DMS 273 (cell line): ENCODE measurements around the gene IPO9.
"Not testable (repeated sequence)": the region's sequence is repeated elsewhere in the genome, so short reads cannot be mapped to it uniquely, and the experiment has no call there.

ENCODE experiments used
- DNase-seq: peaks from one replicate; lab custom pipeline; 2025; ENCODE audit not compliant: unreplicated experiment; lab: John Stamatoyannopoulos, UW

IPO9 gene

DNA sequence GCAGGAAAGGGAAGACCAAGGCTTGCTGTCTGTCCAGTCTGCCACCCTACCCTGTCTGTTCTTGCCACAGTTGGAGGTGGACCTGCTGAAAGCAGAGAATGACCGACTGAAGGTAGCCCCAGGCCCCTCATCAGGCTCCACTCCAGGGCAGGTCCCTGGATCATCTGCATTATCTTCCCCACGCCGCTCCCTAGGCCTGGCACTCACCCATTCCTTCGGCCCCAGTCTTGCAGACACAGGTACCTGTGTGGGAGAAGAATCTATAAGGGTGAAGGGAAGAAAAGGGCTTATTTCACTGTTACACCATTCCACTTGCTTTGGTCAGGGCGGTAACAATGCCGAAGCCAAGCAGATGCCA, 20.3 kb upstream of the IPO9 start:
- DNase-seq: no peak

DNA sequence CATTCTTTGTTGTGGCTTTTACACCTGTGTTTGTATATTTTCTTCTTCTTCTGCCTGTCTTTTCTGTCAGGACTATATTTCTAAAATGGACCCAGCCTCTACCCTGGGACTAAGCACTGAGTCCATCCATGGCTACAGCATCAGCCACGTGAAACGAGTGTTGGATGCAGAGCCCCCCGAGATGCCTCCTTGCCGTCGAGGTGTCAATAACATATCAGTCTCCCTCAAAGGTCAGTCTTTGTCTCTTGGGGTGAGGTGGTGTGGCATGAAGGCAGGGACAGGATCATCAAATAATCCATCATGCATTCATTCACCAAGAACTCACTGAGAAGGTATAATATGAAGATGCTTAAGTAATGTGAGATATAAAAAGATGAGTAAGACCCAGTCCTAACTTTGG, 19.1 kb upstream of the IPO9 start:
- DNase-seq: no peak

DNA sequence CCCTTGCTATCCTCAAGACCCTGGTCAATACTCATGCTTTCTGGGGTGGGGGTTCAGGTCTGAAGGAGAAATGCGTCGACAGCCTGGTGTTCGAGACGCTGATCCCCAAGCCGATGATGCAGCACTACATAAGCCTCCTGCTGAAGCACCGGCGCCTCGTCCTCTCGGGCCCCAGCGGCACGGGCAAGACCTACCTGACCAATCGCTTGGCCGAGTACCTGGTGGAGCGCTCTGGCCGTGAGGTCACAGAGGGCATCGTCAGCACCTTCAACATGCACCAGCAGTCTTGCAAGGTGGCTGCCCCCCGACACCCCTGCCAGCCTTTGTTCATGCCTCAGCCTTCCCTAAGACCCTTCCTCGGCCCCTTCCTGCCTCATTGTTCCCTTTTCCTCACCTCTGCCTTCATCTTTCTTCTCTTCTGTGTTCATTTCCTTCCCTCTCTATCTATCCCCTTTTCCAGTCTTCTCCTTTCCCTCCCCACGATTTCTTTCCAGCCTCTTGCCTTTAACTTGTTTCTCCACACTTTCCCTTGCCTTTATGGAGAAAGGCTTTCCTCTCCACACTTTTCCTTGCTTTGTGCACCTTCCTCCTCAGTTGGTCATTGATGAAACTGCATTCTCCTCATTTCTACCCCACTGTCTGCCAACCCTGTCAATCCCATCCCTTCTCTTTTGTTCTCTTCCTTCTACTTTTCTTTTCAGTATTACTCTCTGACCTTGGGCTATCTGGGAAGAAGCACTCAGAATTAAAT, 18.3 kb upstream of the IPO9 start:
- no peak for DNase-seq

DNA sequence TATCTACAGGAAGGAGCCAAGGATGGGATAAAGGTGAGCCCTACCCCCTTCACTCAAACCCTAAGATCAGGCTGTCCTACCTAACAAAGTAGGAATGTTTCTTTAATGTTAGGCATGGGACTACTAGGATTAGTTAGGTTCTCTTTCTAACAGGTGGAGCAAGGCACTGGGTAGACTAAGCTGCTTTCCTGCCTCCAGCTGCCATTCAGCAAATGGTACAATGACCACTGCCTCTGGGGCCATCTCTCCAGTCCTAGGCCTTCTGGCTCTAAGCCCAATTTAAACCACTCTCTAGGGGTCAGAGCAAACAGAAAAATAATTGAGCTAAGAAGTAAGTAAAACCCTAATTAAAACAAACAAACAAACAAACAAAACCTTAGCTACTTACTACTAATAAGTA, 15.7 kb upstream of the IPO9 start:
- DNase-seq: no peak

DNA sequence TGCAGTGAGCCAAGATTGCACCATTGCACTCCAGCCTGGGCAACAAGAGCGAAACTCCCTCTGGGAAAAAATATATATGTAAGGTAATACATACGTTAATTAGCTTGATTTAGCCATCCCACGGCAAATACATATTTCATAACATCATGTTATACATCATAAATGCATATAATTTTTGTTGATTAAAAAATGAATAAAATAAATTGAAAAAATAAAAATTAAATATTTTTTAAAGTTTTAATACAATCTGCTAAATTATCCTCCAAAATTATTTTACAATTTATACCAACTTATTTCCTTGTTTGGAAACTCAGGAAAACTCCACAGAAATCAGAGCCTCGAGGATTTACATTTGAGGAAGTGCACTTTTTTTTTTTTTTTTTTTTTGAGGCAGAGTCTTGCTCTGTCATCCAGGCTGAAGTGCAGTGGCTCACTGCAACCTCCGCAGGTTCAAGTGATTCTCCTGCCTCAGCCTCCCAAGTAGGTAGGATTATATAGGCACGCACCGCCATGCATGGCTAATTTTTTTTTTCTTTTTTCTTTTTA, 12.6 kb upstream of the IPO9 start:
- DNase-seq: no peak

DNA sequence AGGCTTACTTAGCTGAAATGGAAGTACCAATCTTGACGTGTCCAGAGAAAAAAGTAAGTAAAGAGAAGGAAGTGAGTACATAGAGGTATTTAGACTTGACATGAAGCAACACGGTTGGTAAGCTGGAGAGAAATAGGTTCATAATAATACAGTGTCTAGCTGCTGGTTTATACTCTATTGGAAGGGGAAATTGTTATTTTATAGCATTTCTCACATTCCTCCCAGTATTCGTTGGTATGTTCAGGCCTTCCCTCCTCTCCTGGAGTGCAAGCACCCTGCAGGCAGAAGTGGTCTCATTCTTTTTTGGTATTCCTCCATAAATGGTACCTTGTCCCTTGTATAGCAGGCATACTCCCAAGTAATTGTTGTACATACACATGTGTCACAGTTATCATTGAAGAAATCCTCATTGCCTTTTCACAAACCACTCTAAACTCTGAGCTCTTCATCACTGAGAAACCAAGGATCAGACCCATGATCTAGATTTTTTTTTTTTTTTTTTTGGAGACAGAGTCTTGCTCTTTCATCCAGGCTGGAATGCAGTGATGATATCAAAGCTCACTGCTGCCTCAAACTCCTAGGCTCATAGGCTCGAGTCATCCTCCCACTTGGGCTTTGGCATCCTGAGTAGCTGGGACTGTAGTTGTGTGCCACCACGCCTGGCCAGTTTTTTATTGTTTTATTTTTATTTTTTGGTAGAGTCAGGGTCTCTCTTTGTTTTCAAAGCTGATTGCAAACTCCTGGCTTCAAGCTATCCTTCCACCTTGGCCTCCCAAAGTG, 9.8 kb upstream of the IPO9 start:
- no peak for DNase-seq

DNA sequence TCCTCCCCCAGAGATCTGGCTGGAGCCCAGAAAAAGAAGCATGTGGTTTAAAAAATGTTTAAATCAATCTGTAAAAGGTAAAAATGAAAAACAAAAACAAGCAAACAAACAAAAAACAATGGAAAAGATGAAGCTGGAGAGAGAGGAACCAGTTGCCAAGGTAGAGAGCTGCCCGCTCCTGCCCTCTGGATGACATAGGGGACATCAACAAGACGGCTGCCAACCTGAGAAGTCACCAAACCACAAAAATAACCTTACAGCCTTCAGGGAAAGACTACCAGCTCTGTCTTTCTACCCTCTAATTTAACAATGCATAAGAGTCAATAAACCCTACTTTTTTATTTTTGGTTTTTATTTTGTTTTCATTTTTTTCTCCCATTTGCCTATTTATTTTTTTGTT, 8.5 kb upstream of the IPO9 start:
- DNase-seq: no peak

DNA sequence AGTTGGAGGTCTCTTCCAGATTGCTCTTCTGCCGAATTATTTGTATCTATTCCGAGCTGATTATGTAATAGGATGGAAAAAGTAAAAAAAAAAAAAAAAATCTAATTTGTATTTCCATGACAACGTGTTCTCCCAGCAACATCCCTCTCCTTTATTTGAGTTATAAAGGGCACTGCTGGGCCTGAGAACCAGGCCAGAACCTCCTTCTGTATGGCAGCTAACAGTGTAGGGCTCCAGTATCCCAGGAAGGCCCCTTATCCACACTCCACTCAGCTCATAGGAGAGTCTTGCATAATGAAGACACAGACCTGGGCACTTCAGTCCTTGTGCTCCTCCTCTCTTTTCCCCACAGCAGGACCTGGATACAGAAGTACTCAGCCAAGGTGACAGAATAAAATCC, 3.7 kb upstream of the IPO9 start:
- no peak for DNase-seq

DNA sequence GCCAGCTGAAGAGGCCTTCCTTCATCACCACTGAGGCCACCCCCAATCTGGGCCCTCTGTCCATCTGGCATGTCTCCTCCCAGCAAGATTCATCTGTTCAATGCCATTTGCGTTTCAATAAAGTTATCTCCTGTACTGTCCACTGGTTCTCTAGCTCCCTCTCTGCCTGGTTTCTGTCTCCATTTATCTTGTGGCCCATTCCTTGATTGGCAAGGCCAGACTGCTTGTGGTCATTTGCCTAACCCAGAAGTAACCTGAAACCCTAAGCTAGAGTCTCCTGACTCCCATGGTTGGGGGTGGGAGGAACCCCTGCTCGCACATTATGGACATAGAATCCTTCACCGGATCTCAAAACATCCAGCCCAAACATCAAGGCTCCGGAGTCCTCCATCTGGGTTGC, 2.1 kb upstream of the IPO9 start:
- DNase-seq: peak; percentile 43

DNA sequence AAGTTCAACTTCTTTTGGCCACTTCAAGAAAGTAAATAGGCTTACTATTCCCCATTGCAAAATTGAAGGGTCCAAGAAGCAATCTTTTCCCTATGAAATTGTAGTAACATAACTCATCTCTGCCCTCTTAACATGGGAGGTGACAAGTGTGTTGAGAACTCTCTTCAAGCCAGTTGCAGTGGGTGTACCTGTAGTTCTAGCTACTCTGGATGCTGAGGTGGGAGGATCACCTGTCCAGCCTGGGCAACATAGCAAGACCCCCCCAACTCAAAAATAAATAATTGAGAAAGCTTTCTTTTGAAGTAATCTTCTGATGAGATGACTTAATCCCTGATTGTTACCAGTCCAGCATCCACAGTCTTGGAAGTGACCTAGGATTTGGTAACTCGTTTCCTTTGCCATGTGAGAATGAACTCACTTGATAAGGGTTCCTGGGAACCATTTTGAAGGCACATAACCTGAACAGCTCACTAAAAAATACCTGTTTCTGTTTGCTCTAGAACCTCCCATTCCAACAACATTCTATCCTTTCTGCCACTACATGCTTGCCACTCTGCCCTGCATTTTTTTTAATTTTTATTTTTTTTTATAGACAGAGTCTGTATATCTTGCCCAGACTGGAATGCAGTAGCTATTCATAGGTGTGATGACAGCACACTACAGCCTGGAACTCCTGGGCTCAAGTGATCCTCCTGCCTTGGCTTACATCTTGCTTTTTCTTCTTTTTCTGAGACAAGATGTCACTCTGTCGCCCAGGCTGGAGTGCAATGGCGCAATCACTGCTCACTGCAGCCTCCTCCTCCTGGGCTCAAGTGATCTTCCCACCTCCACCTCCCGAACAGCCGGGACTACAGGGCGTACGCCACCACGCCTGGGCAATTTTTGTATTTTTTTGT, 1.4 kb upstream of the IPO9 start:
- no peak for DNase-seq

DNA sequence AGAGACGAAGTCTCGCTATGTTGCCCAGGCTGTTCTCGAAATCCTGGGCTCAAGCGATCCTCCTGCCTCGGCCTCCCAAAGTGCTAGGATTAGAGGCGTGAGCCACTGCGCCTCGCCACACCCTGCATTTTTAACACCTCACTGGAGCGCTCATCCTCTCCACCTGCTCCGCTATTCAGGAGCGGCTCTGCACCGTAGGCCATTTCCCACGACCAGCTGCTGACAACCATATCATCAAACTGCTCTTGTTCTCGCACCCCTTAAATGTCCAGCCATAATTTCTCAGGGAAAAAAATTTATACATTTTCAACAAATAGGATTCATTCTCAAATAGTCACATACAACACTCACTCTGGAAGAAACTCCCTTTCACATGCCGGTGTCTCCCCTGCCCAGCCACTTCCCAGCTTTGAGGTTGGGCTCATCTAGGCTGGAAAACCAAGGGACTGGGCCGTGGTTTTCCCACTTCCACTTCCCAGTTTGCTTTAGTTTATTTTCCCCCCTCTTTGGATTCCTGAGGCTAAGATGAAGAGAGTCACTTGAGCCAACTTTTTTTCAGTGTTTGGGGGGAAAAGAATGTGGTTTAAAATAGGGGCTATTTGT, 639 bp upstream of the IPO9 start:
- peak; percentile 33 for DNase-seq

DNA sequence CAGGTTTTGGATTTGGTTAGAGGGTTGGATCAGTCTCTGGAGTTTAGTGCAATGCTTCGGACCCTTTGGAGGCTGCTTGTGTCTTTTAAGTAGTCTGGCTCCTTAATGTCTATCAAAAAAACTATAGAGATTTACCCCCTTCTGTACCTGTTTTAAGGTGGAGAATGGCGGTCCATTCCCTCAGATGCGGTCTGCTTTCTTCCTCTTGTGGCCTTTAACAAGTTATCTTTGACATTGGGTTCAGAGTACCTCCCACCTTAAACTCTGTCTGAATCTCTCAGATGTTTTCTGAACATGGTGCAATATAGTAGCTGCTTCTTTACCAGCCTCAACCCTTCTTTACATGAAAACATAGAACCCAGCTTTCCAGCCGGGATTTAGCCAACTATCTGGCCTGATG, 2.4 kb downstream of the IPO9 start:
- no peak for DNase-seq

DNA sequence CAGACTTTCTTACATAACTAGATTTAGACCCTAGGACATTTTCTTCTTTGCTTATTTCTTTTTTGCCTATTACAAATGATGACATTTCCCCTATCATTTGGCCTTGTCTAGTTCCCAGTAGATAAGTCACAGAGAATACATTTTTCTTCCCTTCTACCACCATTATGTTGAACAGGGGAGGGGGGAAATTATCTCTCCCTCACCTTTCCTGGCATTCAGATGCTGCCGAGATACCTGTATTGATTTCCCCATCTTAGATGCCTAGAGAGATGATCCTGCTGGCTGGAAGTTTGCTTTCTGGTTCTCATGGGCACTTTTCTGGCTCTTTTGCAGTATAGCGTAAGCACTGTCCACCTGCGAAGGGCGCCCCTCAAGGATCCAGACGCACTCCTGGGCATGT, 5.7 kb downstream of the IPO9 start:
- no peak for DNase-seq

DNA sequence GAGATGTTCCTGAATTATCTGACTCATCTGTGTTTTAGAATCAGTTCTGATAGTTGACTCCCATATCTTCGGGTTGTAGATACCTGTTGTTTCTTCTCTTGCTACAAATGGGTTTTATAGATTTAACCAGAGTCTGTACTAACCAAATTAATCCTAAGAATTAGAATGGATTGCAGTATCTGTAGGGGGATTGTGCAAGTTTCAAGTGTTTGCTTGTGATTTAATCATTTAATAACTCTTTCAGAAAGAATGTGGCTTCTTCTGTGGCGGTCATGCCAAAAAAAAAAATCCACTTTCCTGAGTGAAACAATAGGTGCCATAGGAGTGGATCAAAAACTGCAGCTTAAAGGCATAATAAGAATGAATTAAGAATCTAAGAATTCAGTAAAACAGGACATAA, 9.4 kb downstream of the IPO9 start:
- no peak for DNase-seq

DNA sequence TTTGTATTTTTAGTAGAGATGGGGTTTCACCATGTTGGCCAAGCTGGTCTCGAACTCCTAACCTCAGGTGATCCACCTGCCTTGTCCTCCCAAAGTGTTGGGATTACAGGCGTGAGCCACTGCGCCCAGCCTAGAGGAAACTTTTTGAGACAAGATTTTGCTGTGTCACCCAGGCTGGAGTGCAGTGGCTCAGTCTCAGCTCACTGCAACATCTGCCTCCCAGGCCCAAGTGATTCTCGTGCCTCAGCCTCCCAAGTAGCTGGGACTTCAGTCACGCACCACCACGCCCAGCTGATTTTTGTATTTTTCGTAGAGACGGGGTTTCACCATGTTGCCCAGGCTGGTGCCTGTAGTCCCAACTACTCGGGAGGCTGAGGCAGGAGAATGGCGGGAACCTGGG, 10.1 kb downstream of the IPO9 start:
- not testable (repeated sequence) for DNase-seq

DNA sequence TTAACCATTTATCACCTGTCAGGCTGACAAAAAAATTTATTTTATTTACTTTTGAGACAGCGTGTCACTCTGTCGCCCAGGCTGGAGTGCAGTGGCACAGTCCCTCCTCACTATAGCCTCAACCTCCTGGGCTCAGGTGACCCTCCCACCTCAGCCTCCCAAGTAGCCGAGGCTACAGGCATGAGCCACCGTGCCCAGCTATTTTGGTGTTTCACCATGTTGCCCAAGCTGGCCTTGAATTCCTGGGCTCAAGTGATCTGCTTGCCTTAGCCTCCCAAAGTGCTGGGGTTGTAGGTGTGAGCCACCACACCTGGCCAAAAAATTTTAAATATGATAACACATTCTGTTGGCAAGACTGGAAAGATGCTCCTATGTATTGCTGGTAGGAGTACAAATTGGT, 11.1 kb downstream of the IPO9 start:
- DNase-seq: no peak

DNA sequence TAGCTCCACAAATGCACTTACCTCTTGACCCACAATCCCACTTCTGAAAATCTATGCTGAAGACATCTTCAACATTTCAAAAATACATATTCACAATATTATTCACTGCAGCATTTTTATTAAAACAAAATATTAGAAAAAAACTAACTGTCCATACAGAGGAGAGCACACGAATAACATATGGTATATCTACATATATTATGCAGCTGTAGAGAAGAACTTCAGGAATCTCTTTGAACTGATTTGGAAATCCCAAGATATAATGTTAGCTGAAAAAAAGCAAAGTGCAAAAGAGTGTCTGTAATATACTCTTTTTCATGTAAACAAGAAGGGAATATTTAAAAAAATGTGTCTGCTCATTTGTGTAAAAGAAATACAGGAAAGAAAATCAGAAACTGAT, 11.5 kb downstream of the IPO9 start:
- no peak for DNase-seq

DNA sequence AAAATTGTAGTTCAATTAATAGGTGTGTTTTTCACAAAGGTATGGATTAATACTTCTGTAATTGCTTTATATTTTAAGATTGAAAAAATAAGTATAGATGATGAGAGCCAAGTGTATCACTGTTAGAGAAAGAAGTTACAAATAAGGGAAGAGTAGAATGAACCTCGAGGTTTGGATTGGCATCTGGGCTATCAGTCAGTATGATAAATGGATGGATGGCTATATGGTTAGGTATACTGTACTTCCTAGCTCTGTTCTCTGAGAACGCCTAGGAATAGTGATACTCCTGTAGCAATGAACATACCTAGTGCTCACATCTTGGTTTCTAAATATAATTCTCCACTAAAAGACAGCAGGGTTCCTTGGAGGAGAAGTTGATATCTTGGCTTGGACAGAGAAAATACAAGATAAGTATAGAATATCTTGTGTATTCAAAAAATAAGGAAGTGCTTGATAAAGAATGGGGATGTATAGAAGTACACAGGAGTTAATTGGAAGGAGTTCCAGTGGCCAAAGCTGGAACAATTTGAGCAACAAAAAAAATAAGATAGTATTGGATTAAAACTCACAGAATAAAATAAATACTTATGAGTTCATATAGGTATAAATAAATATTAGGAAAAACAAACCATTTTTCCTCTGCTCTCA, 12.4 kb downstream of the IPO9 start:
- DNase-seq: no peak

DNA sequence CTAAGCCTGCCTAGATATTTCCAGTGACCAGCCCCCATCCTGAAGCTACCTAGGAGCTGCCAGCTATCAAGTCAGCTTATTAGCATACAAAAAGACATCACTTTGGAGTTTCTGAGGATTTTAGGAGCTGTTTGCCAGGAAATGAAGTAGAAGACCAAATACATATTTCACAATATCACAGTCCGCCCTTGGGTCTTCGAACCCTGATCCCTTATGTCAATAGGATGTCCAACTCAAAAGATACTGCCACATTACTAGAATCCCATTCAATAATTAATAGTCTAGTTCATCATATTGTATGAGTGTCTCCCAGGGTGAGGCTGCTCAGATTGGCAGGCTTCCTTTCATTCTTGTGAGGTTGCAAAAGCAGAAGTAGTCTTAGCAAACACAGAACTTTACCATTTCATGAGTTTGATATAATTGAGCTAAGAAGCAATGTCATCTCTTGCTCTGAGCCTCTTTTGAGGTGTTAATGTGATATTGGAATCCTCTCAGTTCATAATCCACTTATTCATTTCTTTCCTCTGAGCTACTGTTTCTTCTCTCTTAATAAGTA, 13.6 kb downstream of the IPO9 start:
- DNase-seq: no peak

DNA sequence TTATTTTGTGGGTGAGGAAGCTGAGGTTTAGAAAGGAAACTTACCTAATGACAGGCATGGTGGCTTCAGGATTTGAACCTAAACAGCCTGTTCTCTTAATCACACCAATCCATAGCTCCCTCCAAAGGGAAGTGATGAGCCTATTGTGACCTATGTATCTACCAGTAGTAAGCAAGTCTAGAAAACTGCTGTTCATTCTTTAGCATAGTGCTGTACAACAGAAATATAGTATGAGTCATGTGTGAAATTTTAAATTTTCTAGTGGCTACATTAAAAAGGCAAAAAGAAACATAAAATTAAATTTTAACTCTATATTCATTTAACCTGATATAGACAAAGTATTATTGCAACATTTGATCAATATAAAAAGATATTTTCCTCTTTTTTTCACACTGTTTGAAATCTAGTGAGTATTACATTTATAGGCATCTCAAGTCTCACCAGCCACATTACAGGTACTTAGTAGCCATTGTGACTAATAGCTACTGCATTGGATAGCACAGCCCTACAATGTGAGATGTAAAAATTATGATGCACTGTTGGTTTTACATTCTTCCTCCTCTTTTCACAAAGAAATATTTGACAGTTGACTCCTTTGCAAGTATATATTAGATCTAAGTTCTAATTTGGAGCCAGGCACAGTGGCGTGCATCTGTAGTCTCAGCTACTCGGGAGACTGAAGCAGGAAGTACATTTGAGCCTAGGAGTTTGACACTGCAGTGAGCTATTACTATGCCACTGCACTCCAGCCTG, 16.6 kb downstream of the IPO9 start:
- no peak for DNase-seq
